ENCODE data around the gene SEPTIN8. TPM values are rescaled to one million over a fixed set of nuclear protein-coding genes. Genes with fewer than 3 reads are reported as not detected.
"Not testable (repeated sequence)": the region's sequence is repeated elsewhere in the genome, so short reads cannot be mapped to it uniquely, and the experiment has no call there.

The SEPTIN8 gene
- polyA plus RNA-seq, 3 donors, result 78.6 to 82.1 (median 79.2) TPM

- DNase-seq (ENCODE audit: extremely low read depth in 1 of 11, low read depth in 9 of 11, low spot score in 4 of 11), result no peak
These were observed 39.0 kb upstream of the SEPTIN8 start for GRCh38 chr5:132816083-132816482.

GRCh38 chr5:132815454-132815853 is 38.4 kb upstream of the SEPTIN8 start:
- DNase-seq (ENCODE audit: extremely low read depth in 1 of 11, low read depth in 9 of 11, low spot score in 4 of 11), result no peak

GRCh38 chr5:132814503-132815294 is 37.7 kb upstream of the SEPTIN8 start:
- no peak for DNase-seq (ENCODE audit: extremely low read depth in 1 of 11, low read depth in 9 of 11, low spot score in 4 of 11)

GRCh38 chr5:132813599-132814502 is 36.8 kb upstream of the SEPTIN8 start:
- DNase-seq (ENCODE audit: extremely low read depth in 1 of 11, low read depth in 9 of 11, low spot score in 4 of 11), result no peak

- no peak for DNase-seq (ENCODE audit: extremely low read depth in 1 of 11, low read depth in 9 of 11, low spot score in 4 of 11)
These were observed 36.0 kb upstream of the SEPTIN8 start, which contains the start of gene SOWAHA for GRCh38 chr5:132812781-132813598. SOWAHA (plus strand) TSS chr5:132813302; CDS start chr5:132813622, 320 bp downstream.

- no peak for DNase-seq (ENCODE audit: extremely low read depth in 1 of 11, low read depth in 9 of 11, low spot score in 4 of 11)
These were observed 35.2 kb upstream of the SEPTIN8 start for GRCh38 chr5:132812123-132812765.

GRCh38 chr5:132810605-132811004 is 33.6 kb upstream of the SEPTIN8 start:
- DNase-seq (ENCODE audit: extremely low read depth in 1 of 11, low read depth in 9 of 11, low spot score in 4 of 11), result no peak

- no peak for DNase-seq (ENCODE audit: extremely low read depth in 1 of 11, low read depth in 9 of 11, low spot score in 4 of 11)
These were observed 31.8 kb upstream of the SEPTIN8 start for GRCh38 chr5:132808866-132809265.

GRCh38 chr5:132808448-132808847 is 31.4 kb upstream of the SEPTIN8 start:
- DNase-seq (ENCODE audit: extremely low read depth in 1 of 11, low read depth in 9 of 11, low spot score in 4 of 11), result no peak

- no peak for DNase-seq (ENCODE audit: extremely low read depth in 1 of 11, low read depth in 9 of 11, low spot score in 4 of 11)
These were observed 30.3 kb upstream of the SEPTIN8 start for GRCh38 chr5:132807163-132807838.

GRCh38 chr5:132806804-132807162 is 29.7 kb upstream of the SEPTIN8 start:
- DNase-seq (ENCODE audit: extremely low read depth in 1 of 11, low read depth in 9 of 11, low spot score in 4 of 11), result not testable (repeated sequence)

GRCh38 chr5:132805872-132806271 is 28.8 kb upstream of the SEPTIN8 start:
- DNase-seq (ENCODE audit: extremely low read depth in 1 of 11, low read depth in 9 of 11, low spot score in 4 of 11), result not testable (repeated sequence)

- not testable (repeated sequence) for DNase-seq (ENCODE audit: extremely low read depth in 1 of 11, low read depth in 9 of 11, low spot score in 4 of 11)
These were observed 27.2 kb upstream of the SEPTIN8 start for GRCh38 chr5:132804219-132804618.

GRCh38 chr5:132802685-132803066 is 25.6 kb upstream of the SEPTIN8 start:
- not testable (repeated sequence) for DNase-seq (ENCODE audit: extremely low read depth in 1 of 11, low read depth in 9 of 11, low spot score in 4 of 11)

- no peak for DNase-seq (ENCODE audit: extremely low read depth in 1 of 11, low read depth in 9 of 11, low spot score in 4 of 11)
These were observed 25.1 kb upstream of the SEPTIN8 start for GRCh38 chr5:132802044-132802684.

GRCh38 chr5:132800545-132800944 is 23.5 kb upstream of the SEPTIN8 start:
- DNase-seq (ENCODE audit: extremely low read depth in 1 of 11, low read depth in 9 of 11, low spot score in 4 of 11), result no peak

- DNase-seq (ENCODE audit: extremely low read depth in 1 of 11, low read depth in 9 of 11, low spot score in 4 of 11), result no peak
These were observed 22.4 kb upstream of the SEPTIN8 start for GRCh38 chr5:132799392-132799791.

- DNase-seq (ENCODE audit: extremely low read depth in 1 of 11, low read depth in 9 of 11, low spot score in 4 of 11), result no peak
These were observed 20.6 kb upstream of the SEPTIN8 start for GRCh38 chr5:132797651-132798050.

Data from renal cortex interstitium (tissue), 11 donors.